ENCODE results near the gene XXYLT1. TPM values are rescaled to one million over a fixed set of nuclear protein-coding genes. Genes with fewer than 3 reads are reported as not detected.

Gene XXYLT1
- total and polyA plus RNA-seq, 9 of the 15 experiments (the other 6 are each of a cell fraction or from before 2014, with no cell fraction given), result 1.9 to 18.9 (median 15.0) TPM

DNA sequence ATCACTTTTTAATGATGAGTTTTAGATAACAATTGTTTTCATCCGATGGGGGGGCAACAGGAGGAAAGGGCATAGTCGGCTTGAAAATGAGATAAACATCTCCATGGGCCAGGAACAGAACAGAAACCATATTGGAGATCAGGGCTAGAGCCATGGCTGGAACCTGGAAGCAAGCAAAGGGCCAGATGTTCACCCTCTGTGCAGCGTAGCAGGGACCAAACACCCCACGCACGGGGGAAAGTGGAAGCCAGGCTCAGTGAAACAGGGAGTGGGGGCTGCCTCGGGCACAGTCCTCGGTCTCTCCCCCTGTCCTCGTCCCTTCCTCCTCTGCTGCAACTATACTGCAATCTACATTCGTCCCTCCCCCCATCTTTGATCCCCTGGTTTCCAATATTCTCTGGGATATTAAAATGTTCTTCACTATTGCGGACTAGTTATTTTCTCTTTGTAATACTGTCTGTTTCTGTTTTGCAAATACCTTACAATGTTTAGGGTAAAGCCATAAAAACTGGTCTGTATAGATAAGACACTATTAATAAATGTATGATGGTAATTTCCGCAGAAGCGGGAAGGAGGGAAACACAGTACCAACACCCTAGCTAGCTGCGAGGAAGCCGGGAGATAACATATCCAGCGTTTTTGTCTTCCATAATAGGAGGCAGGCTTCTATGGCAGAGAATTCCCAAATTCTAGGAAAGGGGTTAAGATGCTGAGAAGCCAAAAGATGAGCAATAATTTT lies 121.5 kb downstream of the XXYLT1 start (continued):
- TF ChIP-seq MAZ (CRISPR knock-in tag; conservative IDR thresholded peaks at IDR 0.05 in 1 of 2, IDR thresholded peaks at IDR 0.05 in 1 of 2) (peak in 1 of 2 experiments; percentile 73; a peak in 2 of 4 replicates), SETDB1 (IDR thresholded peaks at IDR 0.05; ENCODE audit: low read length) (no peak), MYC (IDR thresholded peaks at IDR 0.05; ENCODE audit: low read depth, low read length) (no peak), MYC (CRISPR knock-in tag; IDR thresholded peaks at IDR 0.05; ENCODE audit: borderline replicate concordance, low read depth) (no peak; the same call in 1 of the 2 replicates), CBFA2T3 (IDR thresholded peaks at IDR 0.05) (no peak), TAF7 (tag; IDR thresholded peaks at IDR 0.05) (0 out of 2 replicates have a peak, but pooled peaks have one; percentile 25), SMC3 (conservative IDR thresholded peaks at IDR 0.05; ENCODE audit: insufficient read depth, low read depth, low read length) (no peak), ZBTB8A (IDR thresholded peaks at IDR 0.05; ENCODE audit: partially characterized antibody) (no peak), ILF3 (IDR thresholded peaks at IDR 0.05; ENCODE audit: borderline replicate concordance) (no peak), SMAD1 (IDR thresholded peaks at IDR 0.05; ENCODE audit: low read depth, low read length, partially characterized antibody) (no peak), NONO (IDR thresholded peaks at IDR 0.05; ENCODE audit: low read depth in 2 of 2, low read length in 1 of 2) (no peak), ZNF408 (CRISPR knock-in tag; IDR thresholded peaks at IDR 0.05; ENCODE audit: low read depth) (no peak), KDM2B (CRISPR knock-in tag; IDR thresholded peaks at IDR 0.05) (no peak), PHF8 (IDR thresholded peaks at IDR 0.05; ENCODE audit: borderline replicate concordance, low read length) (no peak), CBFA2T2 (conservative IDR thresholded peaks at IDR 0.05) (no peak), RBM25 (IDR thresholded peaks at IDR 0.05; ENCODE audit: low read depth, low read length, severe bottlenecking) (no peak), U2AF2 (optimal IDR thresholded peaks at IDR 0.05; ENCODE audit: low read depth, low read length) (no peak), FOXK2 (conservative IDR thresholded peaks at IDR 0.05 in 1 of 2, IDR thresholded peaks at IDR 0.05 in 1 of 2; ENCODE audit: low read depth in 2 of 2) (no peak)
- TF ChIP-seq, protein P1, sequence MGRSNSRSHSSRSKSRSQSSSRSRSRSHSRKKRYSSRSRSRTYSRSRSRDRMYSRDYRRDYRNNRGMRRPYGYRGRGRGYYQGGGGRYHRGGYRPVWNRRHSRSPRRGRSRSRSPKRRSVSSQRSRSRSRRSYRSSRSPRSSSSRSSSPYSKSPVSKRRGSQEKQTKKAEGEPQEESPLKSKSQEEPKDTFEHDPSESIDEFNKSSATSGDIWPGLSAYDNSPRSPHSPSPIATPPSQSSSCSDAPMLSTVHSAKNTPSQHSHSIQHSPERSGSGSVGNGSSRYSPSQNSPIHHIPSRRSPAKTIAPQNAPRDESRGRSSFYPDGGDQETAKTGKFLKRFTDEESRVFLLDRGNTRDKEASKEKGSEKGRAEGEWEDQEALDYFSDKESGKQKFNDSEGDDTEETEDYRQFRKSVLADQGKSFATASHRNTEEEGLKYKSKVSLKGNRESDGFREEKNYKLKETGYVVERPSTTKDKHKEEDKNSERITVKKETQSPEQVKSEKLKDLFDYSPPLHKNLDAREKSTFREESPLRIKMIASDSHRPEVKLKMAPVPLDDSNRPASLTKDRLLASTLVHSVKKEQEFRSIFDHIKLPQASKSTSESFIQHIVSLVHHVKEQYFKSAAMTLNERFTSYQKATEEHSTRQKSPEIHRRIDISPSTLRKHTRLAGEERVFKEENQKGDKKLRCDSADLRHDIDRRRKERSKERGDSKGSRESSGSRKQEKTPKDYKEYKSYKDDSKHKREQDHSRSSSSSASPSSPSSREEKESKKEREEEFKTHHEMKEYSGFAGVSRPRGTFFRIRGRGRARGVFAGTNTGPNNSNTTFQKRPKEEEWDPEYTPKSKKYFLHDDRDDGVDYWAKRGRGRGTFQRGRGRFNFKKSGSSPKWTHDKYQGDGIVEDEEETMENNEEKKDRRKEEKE (IDR thresholded peaks at IDR 0.05; ENCODE audit: borderline replicate concordance in 1 of 2, control insufficient read depth in 1 of 2, low read depth in 2 of 2, low read length in 1 of 2), result no peak
- TF ChIP-seq, protein P2, sequence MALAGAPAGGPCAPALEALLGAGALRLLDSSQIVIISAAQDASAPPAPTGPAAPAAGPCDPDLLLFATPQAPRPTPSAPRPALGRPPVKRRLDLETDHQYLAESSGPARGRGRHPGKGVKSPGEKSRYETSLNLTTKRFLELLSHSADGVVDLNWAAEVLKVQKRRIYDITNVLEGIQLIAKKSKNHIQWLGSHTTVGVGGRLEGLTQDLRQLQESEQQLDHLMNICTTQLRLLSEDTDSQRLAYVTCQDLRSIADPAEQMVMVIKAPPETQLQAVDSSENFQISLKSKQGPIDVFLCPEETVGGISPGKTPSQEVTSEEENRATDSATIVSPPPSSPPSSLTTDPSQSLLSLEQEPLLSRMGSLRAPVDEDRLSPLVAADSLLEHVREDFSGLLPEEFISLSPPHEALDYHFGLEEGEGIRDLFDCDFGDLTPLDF (CRISPR knock-in tag; IDR thresholded peaks at IDR 0.05), result no peak

Data from K562 (cell line).